Liver (tissue), 9 donors: ENCODE data around the gene MED8. TPM values are rescaled to one million over a fixed set of nuclear protein-coding genes. Genes with fewer than 3 reads are reported as not detected.
A peak's percentile ranks its signal among the peaks of the same experiment; 100 is the strongest.

Source experiments
- DNase-seq: peaks from one replicate; pipeline ENCODE4 v3.0.0-alpha.2; 2017; ENCODE audit warnings: low spot score
- H3K27ac ChIP-seq, 2 donors: one replicate each; pipeline ENCODE4 v1.7.0; 2013; ENCODE audit warnings: inconsistent platforms in 2 of 2, low read length in 2 of 2, control low read depth in 1 of 2, low read depth in 1 of 2, mild to moderate bottlenecking in 1 of 2
- H3K27me3 ChIP-seq, 4 donors: one replicate each; pipeline versions ENCODE4 v1.6.1 to v1.7.0; 2013; ENCODE audit warnings: low read length in 3 of 4, inconsistent platforms in 1 of 4, mild to moderate bottlenecking in 1 of 4, moderate library complexity in 1 of 4; ENCODE audit not compliant: control insufficient read depth in 4 of 4, insufficient read depth in 4 of 4
- H3K36me3 ChIP-seq, 4 donors: one replicate each; pipeline versions ENCODE4 v1.6.1 to v1.7.0; 2013; ENCODE audit warnings: low read length in 3 of 4, mild to moderate bottlenecking in 3 of 4, low read depth in 1 of 4, moderate library complexity in 1 of 4; ENCODE audit not compliant: control insufficient read depth in 4 of 4, insufficient read depth in 3 of 4
- H3K4me1 ChIP-seq, 4 donors: one replicate each; pipeline versions ENCODE4 v1.6.1 to v1.7.0; 2013; ENCODE audit warnings: low read length in 3 of 4, mild to moderate bottlenecking in 3 of 4, moderate library complexity in 1 of 4; ENCODE audit not compliant: control insufficient read depth in 4 of 4, insufficient read depth in 4 of 4
- H3K4me3 ChIP-seq, 3 donors: one replicate each; pipeline versions ENCODE4 v1.6.1 to v1.7.0; 2013; ENCODE audit warnings: low read length in 3 of 3, control low read depth in 1 of 3, low read depth in 1 of 3, mild to moderate bottlenecking in 1 of 3
- H3K9ac ChIP-seq, 2 donors: one replicate each; pipeline ENCODE4 v1.7.0; 2013; ENCODE audit warnings: low read length in 2 of 2, mild to moderate bottlenecking in 2 of 2, moderate library complexity in 2 of 2, control low read depth in 1 of 2, low read depth in 1 of 2
- H3K9me3 ChIP-seq, 4 donors: one replicate each; pipeline versions ENCODE4 v1.6.1 to v1.7.0; 2013; ENCODE audit warnings: low read length in 3 of 4; ENCODE audit not compliant: control insufficient read depth in 4 of 4
- CTCF ChIP-seq: fragments of 150-350 bp; IDR thresholded peaks from 2 replicates; pipeline ENCODE4 v1.5.1; 2017; ENCODE audit warnings: improper control_type of control experiment, low read depth, low read length; ENCODE audit not compliant: missing input control
- EGR1 ChIP-seq, 2 donors: IDR thresholded peaks; 2 replicates each; pipeline ENCODE4 v1.6.1; 2016 to 2018; ENCODE audit warnings: antibody characterized with exemption in 2 of 2, low read depth in 2 of 2
- FOXA1 ChIP-seq: IDR thresholded peaks from 2 replicates; pipeline ENCODE4 v1.6.1; 2016; ENCODE audit warnings: antibody characterized with exemption
- FOXA2 ChIP-seq: IDR thresholded peaks from 2 replicates; pipeline ENCODE4 v1.6.1; 2016; ENCODE audit warnings: antibody characterized with exemption
- GABPA ChIP-seq, 2 donors: IDR thresholded peaks in 1 of 2; conservative IDR thresholded peaks in 1 of 2; 2 replicates each; pipeline ENCODE4 v1.6.1; 2016; ENCODE audit warnings: antibody characterized with exemption in 2 of 2, mild to moderate bottlenecking in 1 of 2, moderate library complexity in 1 of 2
- HNF4A ChIP-seq, 2 donors: conservative IDR thresholded peaks; 2 replicates each; pipeline ENCODE4 v1.6.1; 2016; ENCODE audit warnings: antibody characterized with exemption in 2 of 2, mild to moderate bottlenecking in 2 of 2
- HNF4G ChIP-seq: IDR thresholded peaks from 2 replicates; pipeline ENCODE4 v1.6.1; 2016; ENCODE audit warnings: antibody characterized with exemption
- JUND ChIP-seq, 2 donors: IDR thresholded peaks; 2 replicates each; pipeline ENCODE4 v1.6.1; 2016; ENCODE audit warnings: antibody characterized with exemption in 2 of 2
- NR2F2 ChIP-seq: IDR thresholded peaks from 2 replicates; pipeline ENCODE4 v1.6.1; 2016; ENCODE audit warnings: antibody characterized with exemption
- RAD21 ChIP-seq, 2 donors: IDR thresholded peaks; 2 replicates each; pipeline ENCODE4 v1.6.1; 2016; ENCODE audit warnings: antibody characterized with exemption in 2 of 2, mild to moderate bottlenecking in 2 of 2
- RXRA ChIP-seq, 2 donors: IDR thresholded peaks; 2 replicates each; pipeline ENCODE4 v1.6.1; 2017 to 2018; ENCODE audit warnings: antibody characterized with exemption in 2 of 2, mild to moderate bottlenecking in 1 of 2
- SP1 ChIP-seq: IDR thresholded peaks from 2 replicates; pipeline ENCODE4 v1.6.1; 2018; ENCODE audit warnings: antibody characterized with exemption, mild to moderate bottlenecking
- TAF1 ChIP-seq: conservative IDR thresholded peaks from 2 replicates; pipeline ENCODE4 v1.6.1; 2016; ENCODE audit warnings: antibody characterized with exemption, mild to moderate bottlenecking
- YY1 ChIP-seq: IDR thresholded peaks from 2 replicates; pipeline ENCODE4 v1.6.1; 2016; ENCODE audit warnings: antibody characterized with exemption, mild to moderate bottlenecking
- WGBS: extraction: QIAGEN DNeasy Blood & Tissue Kit; methylation state at CpG from one replicate; pipeline ENCODE4 v1.1.7; 2013; 5-methylcytosine and 5-hydroxymethylcytosine counted together
- polyA plus RNA-seq, 2 donors: library from polyadenylated mRNA; stranded (reverse) in 1 of 2; unstranded in 1 of 2; fragments of 200-250 nt in 1 of 2; fragments of >200 nt in 1 of 2; fragmentation: Nextera tagmentation in 1 of 2; extraction: Ambion mirVana in 1 of 2; gene quantifications; one replicate each; pipeline versions ENCODE4 v1.2.1 to v1.2.3, GENCODE V29; 2013 to 2015
- total RNA-seq, 2 donors: library from RNA; depleted of rRNA; stranded (reverse); fragments of >200 nt; gene quantifications; one replicate each; pipeline ENCODE4 v1.2.3, GENCODE V29; 2014
- TF ChIP-seq, protein P1 (sequence below): IDR thresholded peaks from 2 replicates; pipeline ENCODE4 v1.6.1; 2016; ENCODE audit warnings: antibody characterized with exemption
- TF ChIP-seq, protein P2 (sequence below): IDR thresholded peaks from 2 replicates; pipeline ENCODE4 v1.6.1; 2016; ENCODE audit warnings: antibody characterized with exemption, mild to moderate bottlenecking
- TF ChIP-seq, protein P3 (sequence below): IDR thresholded peaks from 2 replicates; pipeline ENCODE4 v1.6.1; 2016; ENCODE audit warnings: antibody characterized with exemption
- TF ChIP-seq, protein P4 (sequence below): IDR thresholded peaks from 2 replicates; pipeline ENCODE4 v1.6.1; 2016; ENCODE audit warnings: antibody characterized with exemption
- donor health status: healthy.
- donor health status: healthy.
- donor health status: healthy.
- donor health status: healthy.
- donor health status: healthy.

MED8 gene, protein sequence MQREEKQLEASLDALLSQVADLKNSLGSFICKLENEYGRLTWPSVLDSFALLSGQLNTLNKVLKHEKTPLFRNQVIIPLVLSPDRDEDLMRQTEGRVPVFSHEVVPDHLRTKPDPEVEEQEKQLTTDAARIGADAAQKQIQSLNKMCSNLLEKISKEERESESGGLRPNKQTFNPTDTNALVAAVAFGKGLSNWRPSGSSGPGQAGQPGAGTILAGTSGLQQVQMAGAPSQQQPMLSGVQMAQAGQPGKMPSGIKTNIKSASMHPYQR
- 10 to 100 TPM; 26.2 to 37.6 TPM for total RNA-seq
- polyA plus RNA-seq = 10 to 100 TPM; 26.6 to 31.6 TPM

- H3K27ac ChIP-seq = peak within 1 kb of the TSS; percentile 81 to 88
- peaks cover 2 to 30% (median 18%) of the 10 kb centered on the region in 4 donors for H3K4me1 ChIP-seq
- no peaks in the 10 kb centered on the region for H3K27me3 ChIP-seq
- H3K9ac ChIP-seq = peak within 1 kb of the TSS; percentile 36 to 76
- DNase-seq = peak; percentile 98
- TF ChIP-seq TAF1 = no peak
- TF ChIP-seq, protein P1, sequence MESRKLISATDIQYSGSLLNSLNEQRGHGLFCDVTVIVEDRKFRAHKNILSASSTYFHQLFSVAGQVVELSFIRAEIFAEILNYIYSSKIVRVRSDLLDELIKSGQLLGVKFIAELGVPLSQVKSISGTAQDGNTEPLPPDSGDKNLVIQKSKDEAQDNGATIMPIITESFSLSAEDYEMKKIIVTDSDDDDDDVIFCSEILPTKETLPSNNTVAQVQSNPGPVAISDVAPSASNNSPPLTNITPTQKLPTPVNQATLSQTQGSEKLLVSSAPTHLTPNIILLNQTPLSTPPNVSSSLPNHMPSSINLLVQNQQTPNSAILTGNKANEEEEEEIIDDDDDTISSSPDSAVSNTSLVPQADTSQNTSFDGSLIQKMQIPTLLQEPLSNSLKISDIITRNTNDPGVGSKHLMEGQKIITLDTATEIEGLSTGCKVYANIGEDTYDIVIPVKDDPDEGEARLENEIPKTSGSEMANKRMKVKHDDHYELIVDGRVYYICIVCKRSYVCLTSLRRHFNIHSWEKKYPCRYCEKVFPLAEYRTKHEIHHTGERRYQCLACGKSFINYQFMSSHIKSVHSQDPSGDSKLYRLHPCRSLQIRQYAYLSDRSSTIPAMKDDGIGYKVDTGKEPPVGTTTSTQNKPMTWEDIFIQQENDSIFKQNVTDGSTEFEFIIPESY = no peak
- no peak for TF ChIP-seq FOXA2
- TF ChIP-seq EGR1 (IDR thresholded peaks at IDR 0.05; ENCODE audit: low read depth in 2 of 2) = peak in 1 of 2 donors; percentile 68
- peak; percentile 93 for TF ChIP-seq NR2F2
- TF ChIP-seq, protein P2, sequence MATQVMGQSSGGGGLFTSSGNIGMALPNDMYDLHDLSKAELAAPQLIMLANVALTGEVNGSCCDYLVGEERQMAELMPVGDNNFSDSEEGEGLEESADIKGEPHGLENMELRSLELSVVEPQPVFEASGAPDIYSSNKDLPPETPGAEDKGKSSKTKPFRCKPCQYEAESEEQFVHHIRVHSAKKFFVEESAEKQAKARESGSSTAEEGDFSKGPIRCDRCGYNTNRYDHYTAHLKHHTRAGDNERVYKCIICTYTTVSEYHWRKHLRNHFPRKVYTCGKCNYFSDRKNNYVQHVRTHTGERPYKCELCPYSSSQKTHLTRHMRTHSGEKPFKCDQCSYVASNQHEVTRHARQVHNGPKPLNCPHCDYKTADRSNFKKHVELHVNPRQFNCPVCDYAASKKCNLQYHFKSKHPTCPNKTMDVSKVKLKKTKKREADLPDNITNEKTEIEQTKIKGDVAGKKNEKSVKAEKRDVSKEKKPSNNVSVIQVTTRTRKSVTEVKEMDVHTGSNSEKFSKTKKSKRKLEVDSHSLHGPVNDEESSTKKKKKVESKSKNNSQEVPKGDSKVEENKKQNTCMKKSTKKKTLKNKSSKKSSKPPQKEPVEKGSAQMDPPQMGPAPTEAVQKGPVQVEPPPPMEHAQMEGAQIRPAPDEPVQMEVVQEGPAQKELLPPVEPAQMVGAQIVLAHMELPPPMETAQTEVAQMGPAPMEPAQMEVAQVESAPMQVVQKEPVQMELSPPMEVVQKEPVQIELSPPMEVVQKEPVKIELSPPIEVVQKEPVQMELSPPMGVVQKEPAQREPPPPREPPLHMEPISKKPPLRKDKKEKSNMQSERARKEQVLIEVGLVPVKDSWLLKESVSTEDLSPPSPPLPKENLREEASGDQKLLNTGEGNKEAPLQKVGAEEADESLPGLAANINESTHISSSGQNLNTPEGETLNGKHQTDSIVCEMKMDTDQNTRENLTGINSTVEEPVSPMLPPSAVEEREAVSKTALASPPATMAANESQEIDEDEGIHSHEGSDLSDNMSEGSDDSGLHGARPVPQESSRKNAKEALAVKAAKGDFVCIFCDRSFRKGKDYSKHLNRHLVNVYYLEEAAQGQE = peak; percentile 51
- peak; percentile 71 to 77 for TF ChIP-seq RXRA (IDR thresholded peaks at IDR 0.05)
- TF ChIP-seq GABPA (IDR thresholded peaks at IDR 0.05 in 1 of 2, conservative IDR thresholded peaks at IDR 0.05 in 1 of 2) = peak; percentile 93 to 99
- TF ChIP-seq SP1 = peak; percentile 77
- TF ChIP-seq JUND (IDR thresholded peaks at IDR 0.05) = no peak
- TF ChIP-seq, protein P3, sequence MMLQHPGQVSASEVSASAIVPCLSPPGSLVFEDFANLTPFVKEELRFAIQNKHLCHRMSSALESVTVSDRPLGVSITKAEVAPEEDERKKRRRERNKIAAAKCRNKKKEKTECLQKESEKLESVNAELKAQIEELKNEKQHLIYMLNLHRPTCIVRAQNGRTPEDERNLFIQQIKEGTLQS = no peak
- TF ChIP-seq, protein P4, sequence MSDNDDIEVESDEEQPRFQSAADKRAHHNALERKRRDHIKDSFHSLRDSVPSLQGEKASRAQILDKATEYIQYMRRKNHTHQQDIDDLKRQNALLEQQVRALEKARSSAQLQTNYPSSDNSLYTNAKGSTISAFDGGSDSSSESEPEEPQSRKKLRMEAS = no peak
- peak in 1 of 2 donors; percentile 43 for TF ChIP-seq RAD21 (IDR thresholded peaks at IDR 0.05)
- TF ChIP-seq HNF4G = no peak
- TF ChIP-seq FOXA1 = no peak
- TF ChIP-seq CTCF = no peak
- TF ChIP-seq HNF4A (conservative IDR thresholded peaks at IDR 0.05) = no peak
- TF ChIP-seq YY1 = no peak
- H3K36me3 ChIP-seq = peaks cover 9 to 30% (median 25%) of the 10 kb centered on the region in 4 donors
- WGBS = under 1% methylated on average over 65 of the region's 65 CpGs
- peak within 1 kb of the TSS; percentile 52 to 95 (median 87) for H3K4me3 ChIP-seq
- H3K9me3 ChIP-seq = no peaks in the 10 kb centered on the region
Measured at GRCh38 chr1:43389326-43390313, at the start of gene MED8, which contains the start of gene SZT2. Gene MED8 (minus strand): TSS chr1:43389800. CDS start chr1:43389764, 36 bp downstream. Gene SZT2 (plus strand): TSS chr1:43389899. CDS start chr1:43389969, 70 bp downstream.
